ENCODE measurements around the gene ZNF579.

ZNF579 gene, protein sequence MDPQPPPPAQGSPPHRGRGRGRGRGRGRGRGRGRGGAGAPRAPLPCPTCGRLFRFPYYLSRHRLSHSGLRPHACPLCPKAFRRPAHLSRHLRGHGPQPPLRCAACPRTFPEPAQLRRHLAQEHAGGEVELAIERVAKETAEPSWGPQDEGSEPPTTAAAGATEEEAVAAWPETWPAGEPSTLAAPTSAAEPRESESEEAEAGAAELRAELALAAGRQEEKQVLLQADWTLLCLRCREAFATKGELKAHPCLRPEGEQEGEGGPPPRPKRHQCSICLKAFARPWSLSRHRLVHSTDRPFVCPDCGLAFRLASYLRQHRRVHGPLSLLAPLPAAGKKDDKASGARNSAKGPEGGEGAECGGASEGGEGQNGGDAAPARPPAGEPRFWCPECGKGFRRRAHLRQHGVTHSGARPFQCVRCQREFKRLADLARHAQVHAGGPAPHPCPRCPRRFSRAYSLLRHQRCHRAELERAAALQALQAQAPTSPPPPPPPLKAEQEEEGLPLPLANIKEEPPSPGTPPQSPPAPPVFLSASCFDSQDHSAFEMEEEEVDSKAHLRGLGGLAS

DNA sequence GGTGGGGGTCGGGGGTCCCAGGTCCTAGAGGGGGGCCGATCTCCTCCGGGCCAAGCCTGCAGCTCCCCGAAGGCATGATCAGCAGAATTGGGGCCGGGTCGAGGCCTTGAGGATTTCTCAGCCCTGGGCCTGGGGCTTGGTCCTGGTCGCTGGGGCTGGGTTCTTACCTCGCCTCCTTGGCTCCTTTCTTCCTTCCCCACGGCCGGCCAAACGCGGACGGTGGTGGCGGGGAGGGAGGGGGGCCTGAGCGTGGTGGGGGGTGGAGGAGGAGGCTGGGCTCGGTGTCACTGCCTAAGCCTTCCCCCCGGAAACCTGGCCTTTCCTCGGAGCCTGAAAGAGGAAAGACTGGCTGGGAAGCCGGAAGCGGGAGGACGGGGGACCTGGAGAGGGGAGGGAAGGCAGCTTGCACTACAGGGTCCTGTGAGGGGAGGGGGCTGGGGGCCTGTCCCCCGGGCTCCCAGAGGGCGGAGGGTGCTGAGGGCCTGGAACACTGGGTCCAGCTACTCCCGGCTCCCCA, at the start of gene ZNF579:
TSS of gene ZNF579 (minus strand) at position 221 of the 517 bp plus-strand sequence. CDS start 1,209 bp downstream, outside the sequence.
- peak in 1 of 2 donors; percentile 51 for DNase-seq (ENCODE audit: extremely low read depth in 1 of 2, low read depth in 1 of 2)

GRCh38 chr19:55626350-55626749, 45.7 kb upstream of the ZNF579 start:
- DNase-seq (ENCODE audit: extremely low read depth in 1 of 2, low read depth in 1 of 2), result no peak

DNA sequence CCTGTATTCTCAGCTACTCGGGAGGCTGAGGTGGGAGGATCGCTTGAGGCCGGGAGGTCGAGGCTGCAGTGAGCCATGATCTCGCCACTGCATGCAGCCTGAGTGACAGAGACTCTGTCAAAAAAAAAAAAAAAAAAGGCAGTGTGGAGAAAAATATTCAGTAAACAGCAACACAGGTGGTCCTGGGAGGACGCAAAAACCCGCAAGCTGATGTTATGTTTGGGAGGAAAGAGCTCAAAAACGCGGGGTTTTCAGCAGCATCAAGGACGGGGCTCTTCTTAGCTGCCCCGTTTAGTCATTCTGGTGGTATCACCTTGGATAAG, 44.3 kb upstream of the ZNF579 start:
- no peak for DNase-seq (ENCODE audit: extremely low read depth in 1 of 2, low read depth in 1 of 2)

DNA sequence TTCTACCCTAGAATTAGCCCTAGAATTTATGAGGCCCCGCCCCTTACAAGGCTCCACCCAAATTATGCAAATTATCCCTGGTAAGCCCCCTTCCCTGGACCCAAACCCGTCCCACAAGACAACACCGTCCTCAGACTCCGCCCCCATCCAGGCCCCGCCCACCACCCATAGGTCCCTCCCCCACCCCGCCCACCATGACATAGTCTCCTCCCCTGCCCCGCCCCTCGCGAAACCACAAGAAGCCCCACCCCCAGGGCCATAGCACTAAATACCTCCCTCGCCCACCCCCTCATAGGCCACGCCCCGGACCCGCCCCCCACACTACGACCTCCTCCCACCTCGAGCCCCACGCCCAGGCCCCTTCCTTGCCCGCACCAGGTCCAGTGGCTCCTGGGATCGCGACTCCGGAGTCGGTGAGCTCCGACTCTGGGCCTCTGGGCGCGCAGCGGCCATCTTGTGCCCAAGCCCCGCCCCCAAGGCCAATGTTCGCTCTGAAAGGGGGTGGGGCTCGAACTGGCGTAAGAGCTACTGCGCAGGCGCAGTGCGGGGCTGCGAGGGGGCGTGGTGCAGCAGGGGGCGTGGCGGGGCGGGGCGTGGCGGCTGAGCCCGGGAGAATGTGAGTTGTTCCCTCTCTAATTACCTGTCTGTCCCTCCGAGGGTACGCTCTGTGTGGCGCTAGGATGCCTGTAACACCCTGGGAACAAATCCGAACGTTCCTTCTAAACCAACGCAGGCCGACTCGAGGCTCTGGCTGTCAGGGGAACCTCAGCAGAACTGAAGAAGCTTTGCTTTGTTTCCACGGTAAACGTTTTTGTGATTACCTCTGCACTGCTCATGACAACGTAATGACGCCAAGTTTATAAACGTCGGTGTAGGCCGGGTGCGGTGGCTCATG, 43.7 kb upstream of the ZNF579 start, which contains the start of gene ZNF784:
TSS of gene ZNF784 (minus strand) at position 458 of the 895 bp plus-strand sequence. CDS start at position 453, 5 bp downstream.
- DNase-seq (ENCODE audit: extremely low read depth in 1 of 2, low read depth in 1 of 2), result peak; percentile 87 to 94

GRCh38 chr19:55623561-55623960, 42.9 kb upstream of the ZNF579 start:
- DNase-seq (ENCODE audit: extremely low read depth in 1 of 2, low read depth in 1 of 2), result no peak

DNA sequence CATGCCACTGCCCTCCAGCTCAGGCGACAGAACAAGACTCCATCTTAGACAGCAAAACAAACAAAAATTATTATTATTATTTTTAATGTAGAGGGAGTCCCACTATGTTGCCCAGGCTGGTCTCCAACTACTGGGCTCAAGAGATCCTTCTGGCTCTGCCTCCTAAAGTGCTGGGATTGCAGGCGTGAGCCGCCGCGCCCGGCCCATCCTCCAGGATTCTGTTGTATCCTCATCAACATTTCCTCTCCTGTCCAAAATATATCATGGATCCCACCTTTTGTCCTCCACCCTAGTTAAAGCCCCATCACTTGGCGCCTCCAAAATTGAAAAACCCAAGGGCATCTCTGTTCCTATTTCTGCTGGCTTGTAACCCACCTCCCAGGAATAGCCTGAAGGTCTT, 42.5 kb upstream of the ZNF579 start:
- no peak for DNase-seq (ENCODE audit: extremely low read depth in 1 of 2, low read depth in 1 of 2)

GRCh38 chr19:55622242-55622969, 41.8 kb upstream of the ZNF579 start:
- DNase-seq (ENCODE audit: extremely low read depth in 1 of 2, low read depth in 1 of 2), result no peak

DNA sequence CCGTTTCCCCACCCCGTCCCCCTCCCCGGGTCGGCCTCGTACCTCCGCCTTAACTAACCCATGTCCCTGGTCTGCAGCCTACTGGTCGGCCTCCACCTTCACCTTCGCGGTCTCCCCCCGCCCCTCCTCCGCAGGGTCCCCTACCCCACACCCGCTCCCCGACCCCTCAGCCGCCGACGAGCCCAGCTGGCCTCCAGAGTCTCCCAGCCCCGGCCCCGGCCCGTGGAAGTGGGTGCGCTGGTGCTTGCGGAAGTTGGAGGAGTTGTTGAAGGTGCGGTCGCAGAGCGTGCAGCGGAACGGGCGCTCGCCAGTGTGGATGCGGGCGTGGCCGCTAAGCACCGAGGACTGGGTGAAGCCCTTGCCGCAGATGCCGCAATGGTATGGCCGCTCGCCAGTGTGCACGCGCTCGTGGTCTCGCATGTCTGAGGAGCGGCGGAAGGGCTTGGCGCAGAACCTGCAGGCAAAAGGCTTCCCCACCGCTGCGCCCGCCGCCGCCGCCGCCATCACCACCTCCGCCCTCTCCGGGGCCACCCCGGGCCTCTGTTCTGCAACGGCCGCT, 41.1 kb upstream of the ZNF579 start:
- DNase-seq (ENCODE audit: extremely low read depth in 1 of 2, low read depth in 1 of 2), result no peak

GRCh38 chr19:55621205-55621672, 40.6 kb upstream of the ZNF579 start:
- DNase-seq (ENCODE audit: extremely low read depth in 1 of 2, low read depth in 1 of 2), result no peak

DNA sequence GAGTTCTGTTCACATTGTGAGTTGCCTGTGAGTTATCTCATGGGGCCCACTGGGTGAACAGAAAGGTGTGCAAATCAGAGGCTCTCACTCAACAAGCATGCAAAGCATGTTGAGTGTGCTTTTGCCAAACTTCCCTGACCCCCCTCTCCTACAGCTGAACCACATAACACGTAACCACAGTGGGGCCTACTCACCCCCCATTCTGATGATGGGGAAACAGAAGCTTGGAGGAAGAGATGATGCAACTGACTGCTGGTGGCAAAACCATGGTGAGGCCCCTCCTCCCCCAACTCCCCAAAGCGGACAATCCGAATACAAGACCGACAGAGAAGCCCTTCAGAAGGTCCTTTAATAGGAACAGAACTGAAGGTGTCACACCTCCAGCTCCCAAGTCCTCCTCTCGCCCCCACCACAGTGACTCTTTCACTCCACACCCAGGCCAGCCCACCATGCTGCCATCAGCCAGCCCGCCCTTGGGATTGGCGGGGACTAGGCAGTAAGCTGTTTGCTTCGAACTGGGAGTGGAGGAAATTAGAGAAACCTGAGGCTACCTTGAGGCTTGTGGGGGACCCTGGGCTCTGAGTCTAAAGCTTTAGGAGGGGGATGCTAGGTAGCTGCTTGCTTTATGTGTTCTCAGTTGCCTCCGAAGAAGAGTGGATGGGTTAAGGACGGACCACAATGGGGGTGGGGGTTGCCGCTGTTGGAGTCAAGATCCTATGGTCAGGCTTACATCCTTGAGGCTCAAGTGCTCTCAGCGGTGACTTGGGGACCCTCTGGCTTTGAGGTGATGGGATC, 40.0 kb upstream of the ZNF579 start:
- no peak for DNase-seq (ENCODE audit: extremely low read depth in 1 of 2, low read depth in 1 of 2)

DNA sequence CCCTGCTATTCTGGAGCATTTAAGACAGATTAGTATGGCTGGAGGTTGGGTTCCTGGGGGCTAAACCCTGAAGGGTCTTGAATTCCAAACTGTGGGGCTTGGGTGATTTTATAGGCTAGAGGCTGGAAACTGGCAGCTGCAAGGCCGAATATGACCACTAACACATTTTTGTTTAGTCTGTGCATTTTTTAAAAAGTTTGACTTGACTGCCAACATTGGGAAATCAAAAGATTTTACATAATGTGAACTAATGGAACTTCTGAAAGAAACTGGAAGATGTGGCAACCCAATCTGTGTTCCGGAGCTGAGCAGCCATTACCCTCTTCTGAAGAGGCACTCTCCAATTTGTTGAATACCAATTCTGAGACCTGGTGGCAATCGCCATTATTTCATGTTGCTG, 38.6 kb upstream of the ZNF579 start:
- no peak for DNase-seq (ENCODE audit: extremely low read depth in 1 of 2, low read depth in 1 of 2)

GRCh38 chr19:55618426-55618825, 37.8 kb upstream of the ZNF579 start:
- no peak for DNase-seq (ENCODE audit: extremely low read depth in 1 of 2, low read depth in 1 of 2)

DNA sequence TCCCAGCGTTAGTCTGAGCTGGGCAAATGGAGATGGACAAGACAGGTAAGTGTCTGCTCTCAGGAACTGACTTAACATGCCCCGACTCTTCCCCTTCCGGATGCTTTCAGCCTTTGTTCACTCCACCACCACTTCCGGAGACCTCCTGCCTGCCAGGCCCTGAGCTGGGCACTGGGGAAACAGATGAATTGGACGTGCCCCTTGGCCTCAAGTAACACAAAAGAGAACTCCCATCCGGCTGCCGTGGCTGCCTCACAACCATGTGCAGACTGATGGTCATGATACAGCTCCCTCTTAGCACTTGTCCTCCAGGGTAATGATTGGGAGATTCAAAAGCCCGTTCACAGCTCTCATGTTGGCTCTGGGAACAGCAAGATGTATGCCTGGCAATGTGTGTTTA, 36.8 kb upstream of the ZNF579 start:
- DNase-seq (ENCODE audit: extremely low read depth in 1 of 2, low read depth in 1 of 2), result no peak

DNA sequence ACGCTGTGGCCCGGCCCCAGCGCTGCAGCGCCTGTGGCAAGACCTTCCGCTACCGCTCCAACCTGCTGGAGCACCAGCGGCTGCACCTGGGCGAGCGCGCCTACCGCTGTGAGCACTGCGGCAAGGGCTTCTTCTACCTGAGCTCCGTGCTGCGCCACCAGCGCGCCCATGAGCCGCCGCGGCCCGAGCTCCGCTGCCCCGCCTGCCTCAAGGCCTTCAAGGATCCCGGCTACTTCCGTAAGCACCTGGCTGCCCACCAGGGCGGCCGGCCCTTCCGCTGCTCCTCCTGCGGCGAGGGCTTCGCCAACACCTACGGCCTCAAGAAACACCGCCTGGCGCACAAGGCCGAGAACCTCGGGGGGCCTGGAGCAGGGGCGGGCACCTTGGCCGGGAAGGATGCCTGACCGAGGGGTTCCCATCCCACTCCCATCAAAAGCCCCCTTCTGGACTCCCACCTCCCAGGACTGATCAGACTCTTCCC, 35.8 kb upstream of the ZNF579 start:
- no peak for DNase-seq (ENCODE audit: extremely low read depth in 1 of 2, low read depth in 1 of 2)

DNA sequence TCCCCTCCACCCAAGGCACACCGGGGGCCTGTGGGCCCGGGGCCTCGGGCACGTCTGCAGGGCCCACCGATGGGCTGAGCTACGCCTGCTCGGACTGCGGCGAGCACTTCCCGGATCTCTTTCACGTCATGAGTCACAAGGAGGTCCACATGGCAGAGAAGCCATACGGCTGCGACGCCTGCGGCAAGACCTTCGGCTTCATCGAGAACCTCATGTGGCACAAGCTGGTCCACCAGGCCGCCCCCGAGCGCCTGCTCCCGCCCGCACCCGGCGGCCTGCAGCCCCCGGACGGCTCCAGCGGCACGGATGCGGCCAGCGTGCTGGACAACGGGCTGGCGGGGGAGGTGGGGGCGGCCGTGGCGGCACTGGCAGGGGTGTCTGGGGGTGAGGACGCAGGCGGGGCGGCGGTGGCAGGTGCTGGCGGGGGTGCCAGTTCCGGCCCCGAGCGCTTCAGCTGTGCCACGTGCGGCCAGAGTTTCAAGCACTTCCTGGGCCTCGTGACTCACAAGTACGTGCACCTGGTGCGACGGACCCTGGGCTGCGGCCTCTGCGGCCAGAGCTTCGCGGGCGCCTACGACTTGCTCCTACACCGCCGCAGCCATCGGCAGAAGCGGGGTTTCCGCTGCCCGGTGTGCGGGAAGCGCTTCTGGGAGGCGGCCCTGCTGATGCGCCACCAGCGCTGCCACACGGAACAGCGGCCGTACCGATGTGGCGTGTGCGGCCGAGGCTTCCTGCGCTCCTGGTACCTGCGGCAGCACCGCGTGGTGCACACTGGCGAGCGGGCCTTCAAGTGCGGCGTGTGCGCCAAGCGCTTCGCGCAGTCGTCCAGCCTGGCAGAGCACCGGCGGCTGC, 35.1 kb upstream of the ZNF579 start:
- DNase-seq (ENCODE audit: extremely low read depth in 1 of 2, low read depth in 1 of 2), result no peak

DNA sequence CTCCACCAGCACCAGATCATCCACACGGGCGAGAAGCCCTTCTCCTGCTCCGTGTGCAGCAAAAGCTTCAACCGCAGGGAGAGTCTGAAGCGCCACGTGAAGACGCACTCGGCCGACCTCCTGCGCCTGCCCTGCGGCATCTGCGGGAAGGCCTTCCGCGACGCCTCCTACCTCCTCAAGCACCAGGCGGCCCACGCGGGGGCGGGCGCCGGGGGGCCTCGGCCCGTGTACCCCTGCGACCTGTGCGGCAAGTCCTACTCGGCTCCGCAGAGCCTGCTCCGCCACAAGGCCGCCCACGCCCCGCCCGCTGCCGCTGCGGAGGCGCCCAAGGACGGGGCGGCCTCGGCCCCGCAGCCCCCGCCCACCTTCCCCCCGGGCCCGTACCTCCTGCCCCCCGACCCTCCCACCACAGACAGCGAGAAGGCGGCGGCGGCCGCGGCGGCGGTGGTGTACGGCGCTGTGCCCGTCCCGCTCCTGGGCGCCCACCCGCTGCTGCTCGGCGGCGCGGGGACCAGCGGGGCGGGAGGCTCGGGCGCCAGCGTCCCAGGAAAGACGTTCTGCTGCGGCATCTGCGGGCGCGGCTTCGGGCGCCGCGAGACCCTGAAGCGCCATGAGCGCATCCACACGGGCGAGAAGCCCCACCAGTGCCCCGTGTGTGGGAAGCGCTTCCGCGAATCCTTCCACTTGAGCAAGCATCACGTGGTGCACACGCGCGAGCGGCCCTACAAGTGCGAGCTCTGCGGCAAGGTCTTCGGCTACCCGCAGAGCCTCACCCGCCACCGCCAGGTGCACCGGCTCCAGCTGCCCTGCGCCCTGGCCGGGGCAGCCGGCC, 34.3 kb upstream of the ZNF579 start:
- no peak for DNase-seq (ENCODE audit: extremely low read depth in 1 of 2, low read depth in 1 of 2)

- no peak for DNase-seq (ENCODE audit: extremely low read depth in 1 of 2, low read depth in 1 of 2)
These were observed 33.5 kb upstream of the ZNF579 start for GRCh38 chr19:55613930-55614710.
